ENCODE measurements around the gene HTT. TPM values are rescaled to one million over a fixed set of nuclear protein-coding genes. Genes with fewer than 3 reads are reported as not detected.

HTT gene
- total and polyA plus RNA-seq, 8 donors = 34.5 to 75.9 (median 43.5) TPM

GRCh38 chr4:3121596-3121995 lies 47.1 kb downstream of the HTT start:
- intact Hi-C loops (cut with DNase I) = no loop called here
- ATAC-seq (no peak), DNase-seq (no peak)
- Histone ChIP-seq H3K9me3 (no peaks in the 10 kb centered on the region), H3K36me3 (peaks cover 0 to 71% of the 10 kb centered on the region in 2 donors), H3K27me3 (no peaks in the 10 kb centered on the region), H3K4me3 (no peak overlapping the region), H3K27ac (peak overlapping the region; percentile 45 to 68), H3K4me1 (peaks cover 0 to 12% of the 10 kb centered on the region in 2 donors)
- TF ChIP-seq CTCF (IDR thresholded peaks at IDR 0.05) = no peak

- Histone ChIP-seq H3K4me1 (peaks cover 0 to 12% of the 10 kb centered on the region in 2 donors), H3K36me3 (peaks cover 0 to 71% of the 10 kb centered on the region in 2 donors), H3K27ac (peak overlapping the region; percentile 45 to 68), H3K9me3 (no peaks in the 10 kb centered on the region), H3K27me3 (no peaks in the 10 kb centered on the region), H3K4me3 (no peak overlapping the region)
- no peak for TF ChIP-seq CTCF (IDR thresholded peaks at IDR 0.05)
- intact Hi-C loops (cut with DNase I) = no loop called here
- DNase-seq (peak in 1 of 4 donors; percentile 51), ATAC-seq (peak; percentile 62)
Measured at GRCh38 chr4:3122081-3122563, 47.6 kb downstream of the HTT start.

- Histone ChIP-seq H3K27me3 (no peaks in the 10 kb centered on the region), H3K4me3 (no peak overlapping the region), H3K27ac (peak overlapping the region; percentile 45 to 68), H3K4me1 (peaks cover 0 to 12% of the 10 kb centered on the region in 2 donors), H3K36me3 (peaks cover 0 to 74% of the 10 kb centered on the region in 2 donors), H3K9me3 (no peaks in the 10 kb centered on the region)
- peak; percentile 31 for ATAC-seq
- TF ChIP-seq CTCF (IDR thresholded peaks at IDR 0.05) = no peak
- intact Hi-C loops (cut with DNase I) = no loop called here
- DNase-seq = peak in 2 of 4 donors; percentile 59 to 64
Measured at GRCh38 chr4:3123181-3123671, 48.7 kb downstream of the HTT start.

- Histone ChIP-seq H3K9me3 (no peaks in the 10 kb centered on the region), H3K4me3 (no peak overlapping the region), H3K4me1 (peaks cover 0 to 12% of the 10 kb centered on the region in 2 donors), H3K36me3 (peaks cover 0 to 81% of the 10 kb centered on the region in 2 donors), H3K27me3 (no peaks in the 10 kb centered on the region), H3K27ac (peak overlapping the region in 1 of 2 donors; percentile 68)
- DNase-seq (no peak), ATAC-seq (no peak)
- intact Hi-C loops (cut with DNase I) = no loop called here
- TF ChIP-seq CTCF (IDR thresholded peaks at IDR 0.05) = no peak
Measured at GRCh38 chr4:3124070-3124767, 49.7 kb downstream of the HTT start.

GRCh38 chr4:3127112-3127511 lies 52.6 kb downstream of the HTT start:
- Histone ChIP-seq H3K9me3 (no peaks in the 10 kb centered on the region), H3K4me3 (no peak overlapping the region), H3K4me1 (peaks cover 0 to 7% of the 10 kb centered on the region in 2 donors), H3K36me3 (peaks cover 0 to 84% of the 10 kb centered on the region in 2 donors), H3K27ac (no peak overlapping the region), H3K27me3 (no peaks in the 10 kb centered on the region)
- ATAC-seq = no peak
- intact Hi-C loops (cut with DNase I) = no loop called here
- no peak for DNase-seq
- no peak for TF ChIP-seq CTCF (IDR thresholded peaks at IDR 0.05)

Measured in left lung (tissue), 10 donors.